22Rv1 (cell line): ENCODE measurements around the gene FGD2.

Source experiments
- CTCF ChIP-seq: fragments of 450-650 bp; IDR thresholded peaks from 2 replicates; pipeline ENCODE4 v1.5.1; 2017; ENCODE audit warnings: mild to moderate bottlenecking
- ZFX ChIP-seq: fragments of 450-650 bp; IDR thresholded peaks from 2 replicates; pipeline ENCODE4 v1.6.1; 2017; ENCODE audit warnings: antibody characterized with exemption, borderline replicate concordance

- TF ChIP-seq CTCF (no peak), ZFX (no peak)
Measured at GRCh38 chr6:36969988-36970891, 35.2 kb upstream of the FGD2 start.
